H1 (cell line): ENCODE results near the gene CCDC89. TPM values are rescaled to one million over a fixed set of nuclear protein-coding genes. Genes with fewer than 3 reads are reported as not detected.
"Not testable (repeated sequence)": the region's sequence is repeated elsewhere in the genome, so short reads cannot be mapped to it uniquely, and the experiment has no call there.

Experiments
- CTCF ChIA-PET: fragments of 300-600 bp; sonication (Branson Sonifier 250); formaldehyde crosslinking; loops from one replicate; lab custom pipeline; 2021; ENCODE audit not compliant: partially characterized antibody; lab: Charles Lee
- POLR2A ChIA-PET: fragments of 300-600 bp; sonication (Branson Sonifier 250); formaldehyde crosslinking; loops from one replicate; lab custom pipeline; 2021; ENCODE audit warnings: inconsistent platforms; ENCODE audit not compliant: partially characterized antibody; lab: Charles Lee
- DNase-seq, 2 experiments: peaks; one replicate each; pipeline versions ENCODE4 v3.0.0 to v3.0.0-alpha.2; 2010 to 2022; ENCODE audit warnings: low spot score in 2 of 2, low read depth in 1 of 2, mixed read lengths in 1 of 2
- FAIRE-seq: peaks from 2 replicates; lab custom pipeline; 2011; peaks lifted over from hg19 to GRCh38; lab: Jason Lieb, UNC
- H2AFZ ChIP-seq: 2 replicates; pipeline ENCODE4 v1.8.1; 2012; ENCODE audit warnings: low read length, inconsistent platforms
- H2AK5ac ChIP-seq: 2 replicates; pipeline ENCODE4 v1.6.1; 2013; ENCODE audit warnings: low read depth, low read length
- H2BK120ac ChIP-seq: replicated peaks from 2 replicates; pipeline ENCODE3; 2013; ENCODE audit warnings: low read depth, low read length, inconsistent platforms
- H2BK12ac ChIP-seq: 2 replicates; pipeline ENCODE4 v1.6.1; 2013; ENCODE audit warnings: low read depth, low read length
- H2BK15ac ChIP-seq: 2 replicates; pipeline ENCODE4 v1.6.1; 2013; ENCODE audit warnings: low read length
- H2BK20ac ChIP-seq: 2 replicates; pipeline ENCODE4 v1.6.1; 2013; ENCODE audit warnings: low read length
- H2BK5ac ChIP-seq: 2 replicates; pipeline ENCODE4 v1.6.1; 2013; ENCODE audit warnings: low read depth, low read length
- H3K14ac ChIP-seq: 2 replicates; pipeline ENCODE4 v1.6.1; 2013; ENCODE audit warnings: inconsistent platforms; ENCODE audit not compliant: insufficient read length
- H3K18ac ChIP-seq: 2 replicates; pipeline ENCODE4 v1.6.1; 2013; ENCODE audit warnings: low read length; ENCODE audit errors: extremely low read depth
- H3K23ac ChIP-seq: 2 replicates; pipeline ENCODE4 v1.6.1; 2013; ENCODE audit warnings: inconsistent platforms; ENCODE audit not compliant: insufficient read length
- H3K23me2 ChIP-seq: 2 replicates; pipeline ENCODE4 v1.6.1; 2013; ENCODE audit warnings: low read depth, low read length
- H3K27ac ChIP-seq: 2 replicates; pipeline ENCODE4 v1.6.1; 2011; ENCODE audit warnings: low read depth, low read length, inconsistent platforms
- H3K27me3 ChIP-seq, 4 experiments: replicated peaks in 1 of 4; 1 replicate in 1 of 4; 2 replicates in 3 of 4; pipeline versions ENCODE4 v1.6.1 to v1.8.1; 2011 to 2013; ENCODE audit warnings: low read length in 3 of 4, mild to moderate bottlenecking in 3 of 4, inconsistent platforms in 2 of 4, mixed read lengths in 2 of 4, moderate library complexity in 1 of 4; ENCODE audit not compliant: control insufficient read depth in 3 of 4, insufficient read depth in 3 of 4; ENCODE audit errors: extremely low read depth in 1 of 4
- H3K36me3 ChIP-seq, 4 experiments: 2 replicates each; pipeline versions ENCODE4 v1.6.1 to v1.8.1; 2011 to 2013; ENCODE audit warnings: mild to moderate bottlenecking in 4 of 4, low read length in 3 of 4, moderate library complexity in 2 of 4, control low read depth in 1 of 4, inconsistent platforms in 1 of 4; ENCODE audit not compliant: insufficient read depth in 4 of 4, control insufficient read depth in 2 of 4
- H3K4ac ChIP-seq: replicated peaks from 2 replicates; pipeline ENCODE3; 2013; ENCODE audit warnings: low read length, low read depth, mixed read lengths, inconsistent platforms; ENCODE audit not compliant: insufficient read length
- H3K4me1 ChIP-seq, 4 experiments: replicated peaks in 1 of 4; 1 replicate in 1 of 4; 2 replicates in 3 of 4; pipeline versions ENCODE4 v1.6.1 to v1.8.1; 2011 to 2013; ENCODE audit warnings: low read length in 3 of 4, inconsistent platforms in 2 of 4, mixed read lengths in 1 of 4; ENCODE audit not compliant: insufficient read depth in 4 of 4, control insufficient read depth in 3 of 4
- H3K4me2 ChIP-seq, 2 experiments: 2 replicates each; pipeline versions ENCODE4 v1.6.1 to v1.8.1; 2011 to 2013; ENCODE audit warnings: low read depth in 2 of 2, low read length in 2 of 2, control low read depth in 1 of 2, inconsistent platforms in 1 of 2, mild to moderate bottlenecking in 1 of 2; ENCODE audit not compliant: insufficient read depth in 1 of 2
- H3K4me3 ChIP-seq, 4 experiments: fragments of 200-600, 300-600 bp in 1 of 4; sonication (generic), shearing (Covaris generic), sonication (Bioruptor Twin) in 1 of 4; 2 replicates each; pipeline versions ENCODE4 v1.5.1 to v1.8.1; 2011 to 2016; ENCODE audit warnings: low read length in 4 of 4, low read depth in 3 of 4, control low read depth in 2 of 4, inconsistent platforms in 2 of 4, mild to moderate bottlenecking in 2 of 4, mixed read lengths in 1 of 4, moderate library complexity in 1 of 4; ENCODE audit not compliant: insufficient read depth in 2 of 4; ENCODE audit errors: extremely low read depth in 1 of 4
- H3K56ac ChIP-seq: replicated peaks from 2 replicates; pipeline ENCODE3; 2013; ENCODE audit warnings: low read depth, mild to moderate bottlenecking, mixed read lengths, low read length, inconsistent platforms; ENCODE audit not compliant: insufficient read length
- H3K79me1 ChIP-seq: 2 replicates; pipeline ENCODE4 v1.6.1; 2013; ENCODE audit warnings: low read depth, low read length, control low read depth
- H3K79me2 ChIP-seq, 2 experiments: 2 replicates each; pipeline versions ENCODE4 v1.6.1 to v1.8.1; 2012 to 2013; ENCODE audit warnings: low read length in 2 of 2, mild to moderate bottlenecking in 2 of 2, inconsistent platforms in 1 of 2; ENCODE audit not compliant: insufficient read depth in 2 of 2, control insufficient read depth in 1 of 2
- H3K9ac ChIP-seq, 4 experiments: replicated peaks in 1 of 4; 1 replicate in 1 of 4; 2 replicates in 3 of 4; pipeline versions ENCODE4 v1.6.1 to v1.8.1; 2011 to 2013; ENCODE audit warnings: low read depth in 3 of 4, low read length in 3 of 4, control low read depth in 2 of 4, mild to moderate bottlenecking in 2 of 4, moderate library complexity in 2 of 4, inconsistent platforms in 1 of 4; ENCODE audit errors: extremely low read depth in 1 of 4
- H3K9me3 ChIP-seq, 2 experiments: 2 replicates each; pipeline versions ENCODE4 v1.6.1 to v1.8.1; 2012 to 2013; ENCODE audit warnings: mild to moderate bottlenecking in 2 of 2, moderate library complexity in 2 of 2, control low read depth in 1 of 2, inconsistent platforms in 1 of 2, low read depth in 1 of 2, low read length in 1 of 2, mixed read lengths in 1 of 2; ENCODE audit not compliant: insufficient read depth in 2 of 2
- H4K20me1 ChIP-seq, 2 experiments: replicated peaks in 1 of 2; 2 replicates each; pipeline versions ENCODE3 to v1.8.1; 2011 to 2013; ENCODE audit warnings: inconsistent platforms in 2 of 2, low read length in 2 of 2, mild to moderate bottlenecking in 1 of 2; ENCODE audit not compliant: insufficient read depth in 2 of 2, control insufficient read depth in 1 of 2
- H4K5ac ChIP-seq: 2 replicates; pipeline ENCODE4 v1.6.1; 2013; ENCODE audit warnings: low read length, low read depth, mixed read lengths, inconsistent platforms; ENCODE audit not compliant: insufficient read length
- H4K8ac ChIP-seq: 2 replicates; pipeline ENCODE4 v1.8.0; 2013; ENCODE audit warnings: mild to moderate bottlenecking, moderate library complexity, low read length, inconsistent platforms; ENCODE audit not compliant: insufficient read depth; ENCODE audit errors: extremely low read depth
- H4K91ac ChIP-seq: replicated peaks from 2 replicates; pipeline ENCODE3; 2013; ENCODE audit warnings: low read length, mixed read lengths, inconsistent platforms; ENCODE audit not compliant: insufficient read length
- WGBS, 2 experiments: shearing (Covaris generic) in 1 of 2; methylation state at CpG; one replicate each; pipeline versions ENCODE4 v1.1.6 to v1.1.7; 2013 to 2015; ENCODE audit warnings: low lambda C conversion rate in 2 of 2, mixed read lengths in 2 of 2, inconsistent platforms in 1 of 2, low coverage in 1 of 2, missing lambda C conversion rate in 1 of 2; ENCODE audit not compliant: insufficient replicate concordance in 2 of 2, insufficient coverage in 1 of 2, insufficient read length in 1 of 2; ENCODE audit errors: extremely low coverage in 1 of 2, missing lambda C conversion rate in 1 of 2; 5-methylcytosine and 5-hydroxymethylcytosine counted together
- polyA plus RNA-seq, 7 experiments: library from polyadenylated mRNA; depleted of rRNA in 3 of 7; stranded (reverse) in 5 of 7; unstranded in 2 of 7; fragments of >200 nt in 5 of 7; fragments of 200-250 nt in 2 of 7; gene quantifications; 1 replicate in 5 of 7; 2 replicates in 1 of 7; 4 replicates in 1 of 7; pipeline versions ENCODE4 v1.2.1 to v1.2.3, GENCODE V29; 2011 to 2013; ENCODE audit warnings: missing spikeins in 2 of 7, mixed read lengths in 2 of 7
- total RNA-seq: library from RNA; stranded (reverse); fragmentation: NEBNext Ultra II Directional; extraction: Animal tissue kit (Norgen Biotek cat#: 25700); gene quantifications from 2 replicates; pipeline ENCODE4 v1.2.1, GENCODE V29; 2021

The CCDC89 gene
- total and polyA plus RNA-seq, 2 of the 8 experiments (the other 6 are each of a cell fraction or from before 2014, with no cell fraction given): not detected

- H2BK15ac ChIP-seq, H3K23me2 ChIP-seq, H3K4me2 ChIP-seq, H2BK20ac ChIP-seq, H2AFZ ChIP-seq, H4K20me1 ChIP-seq, H3K4me1 ChIP-seq, H3K14ac ChIP-seq, H2AK5ac ChIP-seq, H3K27ac ChIP-seq, H3K4ac ChIP-seq, H2BK12ac ChIP-seq, H3K9me3 ChIP-seq, H2BK5ac ChIP-seq, FAIRE-seq, H3K23ac ChIP-seq, H2BK120ac ChIP-seq, H3K79me1 ChIP-seq, DNase-seq, H4K91ac ChIP-seq, H3K27me3 ChIP-seq, H3K56ac ChIP-seq, H4K8ac ChIP-seq, H3K9ac ChIP-seq, H3K4me3 ChIP-seq, H3K18ac ChIP-seq, H4K5ac ChIP-seq: not testable (repeated sequence)
- 84% methylated on average over 4 of the region's 4 CpGs; no CpG with 5 or more reads in 1 of the 2 experiments for WGBS, 2 experiments
- ChIA-PET POLR2A (interaction anchor here (0.7 to 4.9 kb wide), 4 partner anchors 9 to 26 kb away, joined by 3 to 42 read pairs (median 4); partner anchors contain the start of genes CREBZF and TMEM126B), CTCF (interaction anchor here (0.9 to 1.0 kb wide), 2 partner anchors 9 to 201 kb away, joined by 3 read pairs; partner anchors contain the start of gene CCDC83)
- Histone ChIP-seq H3K36me3 (peaks cover 0 to 42% (median 16%) of the 10 kb centered on the region in 4 experiments; a peak in 5 of 8 replicates), H3K79me2 (peaks cover 0 to 29% of the 10 kb centered on the region in 2 experiments; a peak in 3 of 4 replicates)
Observed at GRCh38 chr11:85654343-85654742, 31.7 kb downstream of the CCDC89 start.
